Stimulated activated CD8-positive, alpha-beta memory T cell treated with anti-CD3 and anti-CD28 coated beads, Interleukin-7, amount 100 ng/mL, for 24 hours (primary cell): ENCODE results near the gene LSM7.

Source experiments
- DNase-seq: peaks from one replicate; pipeline ENCODE4 v3.0.0-alpha.2; 2020; ENCODE audit warnings: low read depth

Gene LSM7

GRCh38 chr19:2328401-2329148, at the start of gene LSM7, which contains the start of gene SPPL2B:
Gene LSM7, minus strand, starts transcription at chr19:2328586. Its CDS starts 20 bp downstream, at chr19:2328566.
Gene SPPL2B, plus strand, starts transcription at chr19:2328684. Its CDS starts 26 bp downstream, at chr19:2328710.
- DNase-seq = peak; percentile 91

DNA sequence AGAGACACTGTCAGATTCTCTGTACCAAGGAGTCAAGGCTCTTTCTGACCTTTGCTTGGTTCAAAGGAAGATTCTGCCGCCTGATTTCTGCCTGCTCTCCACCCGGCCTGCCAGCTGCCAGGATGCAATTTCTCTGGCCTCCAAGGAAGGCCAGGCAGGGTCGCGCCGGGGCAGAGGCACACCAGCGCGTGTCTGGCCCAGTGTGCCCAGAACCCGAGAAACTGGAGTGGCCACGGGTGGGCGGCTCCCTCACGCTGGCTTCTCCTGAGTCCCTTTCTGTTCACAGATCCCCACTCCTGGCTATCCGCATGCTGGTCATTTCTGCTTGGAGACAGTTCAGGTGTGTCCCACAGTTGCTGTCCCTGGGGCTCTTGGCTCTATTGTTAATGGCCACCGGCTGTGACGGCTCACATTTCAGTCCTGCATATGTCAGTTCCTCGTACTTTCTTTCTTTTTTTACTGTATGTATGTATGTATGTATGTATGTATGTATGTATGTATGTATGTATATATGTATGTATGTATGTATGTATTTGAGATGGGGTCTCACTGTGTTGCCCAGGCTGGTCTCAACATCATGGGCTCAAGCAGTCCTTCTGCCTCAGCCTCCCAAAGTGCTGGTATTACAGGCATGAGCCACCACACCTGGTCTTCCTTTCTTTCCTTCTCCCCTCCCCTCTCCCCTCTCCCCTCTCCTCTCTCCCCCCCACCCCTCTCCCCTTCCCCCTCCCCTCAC, 48.6 kb upstream of the LSM7 start:
- no peak for DNase-seq

DNA sequence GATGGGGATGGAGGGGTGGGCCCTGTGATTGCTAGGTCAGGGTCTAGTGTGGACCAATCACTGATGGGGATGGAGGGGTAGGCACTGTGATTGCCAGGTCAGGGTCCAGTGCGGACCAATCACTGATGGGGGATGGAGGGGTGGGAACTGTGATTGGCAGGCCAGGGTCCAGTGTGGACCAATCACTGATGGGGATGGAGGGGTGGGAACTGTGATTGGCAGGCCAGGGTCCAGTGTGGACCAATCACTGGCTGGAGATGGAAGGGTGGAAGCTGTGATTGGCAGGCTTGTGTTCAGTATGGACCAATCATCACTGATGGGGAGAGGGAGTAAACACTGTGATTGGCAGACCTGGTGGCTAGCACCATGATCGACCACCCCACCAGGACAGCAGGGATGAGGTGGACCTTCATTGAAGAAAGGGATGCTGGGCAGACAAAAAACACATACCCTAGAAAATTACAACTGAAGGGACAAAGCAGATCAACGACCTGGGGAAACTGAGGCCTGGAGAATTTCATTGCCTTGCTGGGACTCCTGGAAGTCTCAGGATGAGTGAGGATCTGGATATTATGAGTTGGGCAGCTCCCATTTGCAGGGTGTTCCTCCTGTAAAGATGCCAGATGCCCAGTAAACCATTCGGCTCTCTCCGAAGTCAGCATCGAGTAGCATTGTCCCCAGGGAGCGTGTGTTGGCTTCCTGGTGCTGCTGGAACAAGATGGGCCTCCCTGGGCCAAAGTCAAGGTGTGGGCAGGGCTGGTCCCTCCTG, 47.2 kb upstream of the LSM7 start:
- DNase-seq = no peak

DNA sequence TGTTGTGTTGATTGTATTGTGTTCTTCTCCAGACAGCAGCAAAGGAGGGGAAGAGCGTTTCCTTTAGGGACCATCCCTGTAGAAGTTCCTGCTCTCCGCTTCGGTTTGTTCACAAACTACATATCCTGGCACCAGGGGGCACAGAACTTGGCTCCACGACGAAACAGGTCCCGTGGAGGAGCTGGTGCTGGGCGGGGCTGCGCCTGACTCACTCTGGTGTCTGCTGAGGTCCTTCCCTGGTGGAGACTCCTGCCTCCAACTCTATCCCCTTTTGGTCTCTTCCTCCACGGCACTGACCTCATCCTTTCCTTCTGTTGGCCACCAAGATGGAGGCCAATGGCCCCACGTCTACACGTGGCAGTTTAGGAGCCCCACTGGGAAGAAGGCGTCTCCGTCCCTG, 46.4 kb upstream of the LSM7 start:
- no peak for DNase-seq

- DNase-seq = no peak
Observed at GRCh38 chr19:2372076-2372612, 43.8 kb upstream of the LSM7 start.

GRCh38 chr19:2371656-2372055, 43.3 kb upstream of the LSM7 start:
- no peak for DNase-seq

- no peak for DNase-seq
Observed at GRCh38 chr19:2365201-2365970, 37.0 kb upstream of the LSM7 start.

GRCh38 chr19:2363419-2363818, 35.0 kb upstream of the LSM7 start:
- no peak for DNase-seq

DNA sequence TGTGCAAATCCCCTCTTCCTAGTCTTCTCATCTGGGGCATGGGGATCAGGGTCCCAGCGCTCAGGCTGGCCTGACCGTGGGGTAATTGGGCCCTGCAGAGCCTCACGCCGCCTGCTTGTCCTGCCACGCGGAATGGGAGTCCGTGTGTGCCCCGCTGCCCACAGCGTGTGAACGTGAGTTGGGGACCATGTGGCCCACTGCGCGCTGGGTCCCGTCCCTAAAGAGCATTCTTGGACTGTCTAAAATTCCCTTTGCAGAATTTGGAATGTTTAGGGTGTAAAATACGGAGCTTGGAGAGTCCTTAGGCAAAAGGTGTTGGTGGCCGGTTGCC, 34.5 kb upstream of the LSM7 start:
- DNase-seq = no peak

- no peak for DNase-seq
Observed at GRCh38 chr19:2362046-2362969, 33.9 kb upstream of the LSM7 start.

- no peak for DNase-seq
Observed at GRCh38 chr19:2361246-2362045, 33.1 kb upstream of the LSM7 start.

DNA sequence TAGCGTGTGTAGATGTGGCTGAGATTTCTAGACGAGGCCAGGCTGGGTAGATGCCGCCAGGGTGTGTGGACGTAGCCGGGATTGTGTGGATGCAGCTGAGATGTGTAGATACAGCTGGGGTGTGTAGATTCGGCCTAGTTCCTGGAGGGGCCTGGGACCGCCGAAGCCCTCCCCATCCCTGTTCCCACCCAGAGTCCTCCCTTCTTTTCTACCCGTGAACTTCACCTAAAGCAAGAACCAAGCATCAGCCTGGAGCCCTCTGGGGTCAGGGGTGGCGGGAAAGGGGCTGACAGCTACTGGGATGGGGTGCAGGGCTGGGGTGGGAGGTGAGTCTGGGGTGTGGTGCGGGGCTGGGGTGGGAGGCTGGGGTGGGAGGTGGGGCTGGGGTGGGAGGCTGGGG, 32.4 kb upstream of the LSM7 start:
- no peak for DNase-seq

DNA sequence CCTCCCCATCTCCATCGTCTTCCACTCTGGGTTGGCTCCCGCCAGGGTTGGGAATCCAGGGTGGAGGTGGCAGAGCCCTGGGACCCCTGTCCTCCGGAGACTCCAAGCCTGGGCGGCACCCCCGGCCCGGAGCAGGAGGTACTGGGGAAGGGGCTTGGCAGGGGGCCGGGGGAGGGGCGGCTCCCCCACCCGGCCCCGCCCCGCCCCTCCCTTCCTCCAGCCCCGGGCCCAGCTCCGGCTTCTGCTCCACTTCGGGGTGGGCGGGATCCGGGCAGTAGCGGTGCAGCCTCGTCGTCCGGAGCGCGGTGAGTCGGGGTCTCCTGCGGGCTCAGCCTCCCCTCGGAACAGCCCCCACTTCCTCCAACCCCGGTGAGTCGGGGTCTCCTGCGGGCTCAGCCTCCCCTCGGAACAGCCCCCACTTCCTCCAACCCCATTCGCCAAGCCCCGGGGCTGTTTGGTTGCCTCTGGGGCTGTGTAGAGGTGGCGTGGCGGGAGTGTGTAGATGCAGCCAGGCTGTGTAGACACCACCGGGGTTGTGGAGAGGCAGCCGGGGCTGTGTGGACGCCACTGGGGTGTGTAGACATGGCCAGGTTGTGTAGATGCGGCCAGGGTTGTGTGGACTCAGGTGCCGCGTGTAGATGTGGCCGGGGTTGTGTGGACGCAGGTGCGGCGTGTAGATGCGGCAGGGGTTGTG, 31.8 kb upstream of the LSM7 start, which contains the start of gene TMPRSS9:
TSS of gene TMPRSS9 (plus strand) at position 274 of the 694 bp plus-strand sequence. CDS start 29,521 bp downstream, outside the sequence.
- DNase-seq = no peak

DNA sequence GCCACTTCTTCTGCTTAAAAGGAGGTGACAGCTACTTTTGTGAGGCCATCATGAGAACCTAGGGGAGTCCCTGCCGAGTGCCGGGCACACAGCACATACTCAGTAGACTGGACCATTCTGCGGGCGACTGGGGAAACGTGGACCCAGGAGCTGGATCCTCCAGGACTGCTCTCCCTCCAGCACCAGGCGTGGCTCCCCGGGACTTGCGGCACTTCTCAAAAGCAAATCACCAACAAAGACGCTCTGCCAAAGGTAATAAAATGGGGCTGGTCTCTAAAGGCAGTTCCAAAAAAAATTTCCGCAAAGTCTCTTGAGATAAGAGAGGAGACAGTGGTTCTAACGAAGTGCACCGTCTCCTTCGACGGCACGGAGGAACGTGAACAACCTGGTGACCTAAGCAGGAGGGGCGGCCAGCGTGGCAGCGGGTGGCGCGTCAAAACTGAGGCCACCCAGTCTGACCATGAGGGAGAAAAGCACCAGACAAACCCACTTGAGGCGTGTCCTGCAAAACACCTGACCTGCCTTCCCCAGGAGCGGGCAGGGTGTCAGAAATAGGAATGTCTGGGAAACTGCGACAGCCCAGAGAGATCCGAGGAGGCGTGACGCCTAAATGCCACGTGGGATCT, 30.3 kb upstream of the LSM7 start:
- no peak for DNase-seq

DNA sequence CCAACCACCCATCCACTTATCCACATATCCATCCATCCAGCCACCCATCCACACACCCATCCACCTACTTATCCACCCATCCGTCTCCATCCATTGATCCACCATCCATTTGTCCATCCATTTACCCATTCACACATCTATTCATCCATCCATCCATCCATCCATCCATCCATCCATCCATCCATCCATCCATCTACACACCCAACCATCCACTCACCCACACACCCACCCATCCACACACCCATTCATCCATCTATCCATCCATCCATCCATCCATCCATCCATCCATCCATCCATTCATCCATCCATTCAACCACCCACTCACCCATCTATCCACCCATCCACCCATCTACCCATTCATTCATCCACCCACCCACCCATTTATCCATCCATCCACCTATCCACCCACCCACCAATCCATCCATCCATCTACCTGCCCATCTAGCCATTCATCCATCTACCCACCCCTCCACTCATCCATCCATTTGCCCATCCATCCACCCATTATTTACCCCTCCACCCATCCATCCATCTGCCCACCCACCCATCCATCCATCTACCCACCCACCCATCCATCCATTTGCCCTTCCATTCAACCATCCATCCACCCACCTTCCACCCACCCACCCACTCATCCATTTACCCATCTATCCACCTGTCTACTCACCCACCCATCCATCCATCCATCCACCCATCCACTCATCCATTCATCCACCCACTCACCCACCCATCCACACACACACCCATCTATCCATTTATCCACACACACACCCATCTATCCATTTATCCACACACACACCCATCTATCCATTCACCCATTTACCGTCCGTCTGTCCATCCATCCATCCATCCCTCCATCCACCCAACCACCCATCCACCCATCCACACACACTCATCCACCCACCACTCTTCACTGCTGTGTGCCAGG, 29.2 kb upstream of the LSM7 start:
- DNase-seq = no peak

- no peak for DNase-seq
Observed at GRCh38 chr19:2356036-2356646, 27.8 kb upstream of the LSM7 start.
